HepG2 (cell line): ENCODE results near the gene MBD5. TPM values are rescaled to one million over a fixed set of nuclear protein-coding genes. Genes with fewer than 3 reads are reported as not detected.
A peak's percentile ranks its signal among the peaks of the same experiment; 100 is the strongest.

Source experiments
- GLI4 ChIP-seq: sonication (generic); formaldehyde crosslinking; IDR thresholded peaks from 2 replicates; pipeline ENCODE4 v1.5.1; 2020; ENCODE audit warnings: missing genetic modification reagents, mild to moderate bottlenecking, moderate library complexity, borderline replicate concordance
- GMEB1 ChIP-seq: sonication (generic); formaldehyde crosslinking; IDR thresholded peaks from 2 replicates; pipeline ENCODE4 v1.5.1; 2020; ENCODE audit warnings: missing genetic modification reagents, mild to moderate bottlenecking, borderline replicate concordance
- MEF2D ChIP-seq: sonication (generic); formaldehyde crosslinking; IDR thresholded peaks from 2 replicates; pipeline ENCODE4 v1.5.1; 2020; ENCODE audit warnings: mild to moderate bottlenecking, missing genetic modification reagents
- RXRB ChIP-seq: IDR thresholded peaks from 2 replicates; pipeline ENCODE4 v1.6.1; 2016; ENCODE audit warnings: borderline replicate concordance, missing genetic modification reagents, missing compliant biosample characterization
- SAP130 ChIP-seq: IDR thresholded peaks from 2 replicates; pipeline ENCODE4 v1.6.1; 2016; ENCODE audit warnings: low read depth
- SMAD9 ChIP-seq: sonication (generic); formaldehyde crosslinking; IDR thresholded peaks from 2 replicates; pipeline ENCODE4 v1.5.1; 2020; ENCODE audit warnings: mild to moderate bottlenecking, missing genetic modification reagents
- ZNF543 ChIP-seq: sonication (generic); formaldehyde crosslinking; IDR thresholded peaks from 2 replicates; pipeline ENCODE4 v1.4.0; 2020; ENCODE audit warnings: mild to moderate bottlenecking, missing genetic modification reagents
- polyA plus RNA-seq, 8 experiments: library from polyadenylated mRNA; depleted of rRNA in 3 of 8; stranded (reverse) in 7 of 8; unstranded in 1 of 8; fragments of >200 nt; fragmentation: Illumina TruSeq in 4 of 8; extraction: Trizol in 4 of 8; gene quantifications; 2 replicates each; pipeline versions ENCODE4 v1.2.1 to v1.2.3, GENCODE V29; 2011 to 2016; ENCODE audit warnings: low read depth in 4 of 8, missing spikeins in 1 of 8, mixed read lengths in 1 of 8; ENCODE audit not compliant: insufficient read depth in 1 of 8
- total RNA-seq, 5 experiments: library from RNA; depleted of rRNA; stranded (reverse); fragments of >200 nt; fragmentation: Illumina TruSeq; extraction: Trizol; gene quantifications; 2 replicates each; pipeline ENCODE4 v1.2.3, GENCODE V29; 2016; ENCODE audit warnings: low read depth in 1 of 5
- TF ChIP-seq, protein P1 (sequence below), 2 experiments: sonication (generic) in 1 of 2; formaldehyde crosslinking in 1 of 2; IDR thresholded peaks; 2 replicates each; pipeline versions ENCODE4 v1.6.1 to v1.9.0; 2014 to 2022; ENCODE audit warnings: antibody characterized with exemption in 1 of 2, borderline replicate concordance in 1 of 2, inconsistent platforms in 1 of 2, low read depth in 1 of 2, missing genetic modification reagents in 1 of 2
- TF ChIP-seq, protein P2 (sequence below): conservative IDR thresholded peaks from 2 replicates; pipeline ENCODE4 v1.6.1; 2018; ENCODE audit warnings: missing genetic modification reagents

Gene MBD5
- total and polyA plus RNA-seq, 2 of the 13 experiments (the other 11 are each of a cell fraction or from before 2014, with no cell fraction given) = 13.5 to 26.4 TPM

GRCh38 chr2:148508878-148509287 lies 488.0 kb downstream of the MBD5 start (continued):
- TF ChIP-seq, protein P1, sequence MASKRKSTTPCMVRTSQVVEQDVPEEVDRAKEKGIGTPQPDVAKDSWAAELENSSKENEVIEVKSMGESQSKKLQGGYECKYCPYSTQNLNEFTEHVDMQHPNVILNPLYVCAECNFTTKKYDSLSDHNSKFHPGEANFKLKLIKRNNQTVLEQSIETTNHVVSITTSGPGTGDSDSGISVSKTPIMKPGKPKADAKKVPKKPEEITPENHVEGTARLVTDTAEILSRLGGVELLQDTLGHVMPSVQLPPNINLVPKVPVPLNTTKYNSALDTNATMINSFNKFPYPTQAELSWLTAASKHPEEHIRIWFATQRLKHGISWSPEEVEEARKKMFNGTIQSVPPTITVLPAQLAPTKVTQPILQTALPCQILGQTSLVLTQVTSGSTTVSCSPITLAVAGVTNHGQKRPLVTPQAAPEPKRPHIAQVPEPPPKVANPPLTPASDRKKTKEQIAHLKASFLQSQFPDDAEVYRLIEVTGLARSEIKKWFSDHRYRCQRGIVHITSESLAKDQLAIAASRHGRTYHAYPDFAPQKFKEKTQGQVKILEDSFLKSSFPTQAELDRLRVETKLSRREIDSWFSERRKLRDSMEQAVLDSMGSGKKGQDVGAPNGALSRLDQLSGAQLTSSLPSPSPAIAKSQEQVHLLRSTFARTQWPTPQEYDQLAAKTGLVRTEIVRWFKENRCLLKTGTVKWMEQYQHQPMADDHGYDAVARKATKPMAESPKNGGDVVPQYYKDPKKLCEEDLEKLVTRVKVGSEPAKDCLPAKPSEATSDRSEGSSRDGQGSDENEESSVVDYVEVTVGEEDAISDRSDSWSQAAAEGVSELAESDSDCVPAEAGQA (IDR thresholded peaks at IDR 0.05; ENCODE audit: low read depth) = no peak
- TF ChIP-seq, protein P1 (CRISPR knock-in tag; IDR thresholded peaks at IDR 0.05; ENCODE audit: borderline replicate concordance) = 0 out of 2 replicates have a peak, but pooled peaks have one; percentile 3
- 0 out of 2 replicates have a peak, but pooled peaks have one; percentile 26 for TF ChIP-seq GMEB1 (CRISPR knock-in tag)
- TF ChIP-seq RXRB (CRISPR knock-in tag) = no peak
- TF ChIP-seq SAP130 = no peak
- TF ChIP-seq, protein P2, sequence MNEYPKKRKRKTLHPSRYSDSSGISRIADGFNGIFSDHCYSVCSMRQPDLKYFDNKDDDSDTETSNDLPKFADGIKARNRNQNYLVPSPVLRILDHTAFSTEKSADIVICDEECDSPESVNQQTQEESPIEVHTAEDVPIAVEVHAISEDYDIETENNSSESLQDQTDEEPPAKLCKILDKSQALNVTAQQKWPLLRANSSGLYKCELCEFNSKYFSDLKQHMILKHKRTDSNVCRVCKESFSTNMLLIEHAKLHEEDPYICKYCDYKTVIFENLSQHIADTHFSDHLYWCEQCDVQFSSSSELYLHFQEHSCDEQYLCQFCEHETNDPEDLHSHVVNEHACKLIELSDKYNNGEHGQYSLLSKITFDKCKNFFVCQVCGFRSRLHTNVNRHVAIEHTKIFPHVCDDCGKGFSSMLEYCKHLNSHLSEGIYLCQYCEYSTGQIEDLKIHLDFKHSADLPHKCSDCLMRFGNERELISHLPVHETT (CRISPR knock-in tag) = no peak
- peak; percentile 37; the same call in 1 of the 2 replicates for TF ChIP-seq GLI4 (CRISPR knock-in tag)
- 0 out of 2 replicates have a peak, but pooled peaks have one; percentile 16 for TF ChIP-seq SMAD9 (CRISPR knock-in tag)
- 0 out of 2 replicates have a peak, but pooled peaks have one; percentile 15 for TF ChIP-seq MEF2D (CRISPR knock-in tag)
- TF ChIP-seq ZNF543 = peak; percentile 46; the same call in 1 of the 2 replicates
